Measurements from ENCODE around the gene NRDC.

Gene NRDC, protein sequence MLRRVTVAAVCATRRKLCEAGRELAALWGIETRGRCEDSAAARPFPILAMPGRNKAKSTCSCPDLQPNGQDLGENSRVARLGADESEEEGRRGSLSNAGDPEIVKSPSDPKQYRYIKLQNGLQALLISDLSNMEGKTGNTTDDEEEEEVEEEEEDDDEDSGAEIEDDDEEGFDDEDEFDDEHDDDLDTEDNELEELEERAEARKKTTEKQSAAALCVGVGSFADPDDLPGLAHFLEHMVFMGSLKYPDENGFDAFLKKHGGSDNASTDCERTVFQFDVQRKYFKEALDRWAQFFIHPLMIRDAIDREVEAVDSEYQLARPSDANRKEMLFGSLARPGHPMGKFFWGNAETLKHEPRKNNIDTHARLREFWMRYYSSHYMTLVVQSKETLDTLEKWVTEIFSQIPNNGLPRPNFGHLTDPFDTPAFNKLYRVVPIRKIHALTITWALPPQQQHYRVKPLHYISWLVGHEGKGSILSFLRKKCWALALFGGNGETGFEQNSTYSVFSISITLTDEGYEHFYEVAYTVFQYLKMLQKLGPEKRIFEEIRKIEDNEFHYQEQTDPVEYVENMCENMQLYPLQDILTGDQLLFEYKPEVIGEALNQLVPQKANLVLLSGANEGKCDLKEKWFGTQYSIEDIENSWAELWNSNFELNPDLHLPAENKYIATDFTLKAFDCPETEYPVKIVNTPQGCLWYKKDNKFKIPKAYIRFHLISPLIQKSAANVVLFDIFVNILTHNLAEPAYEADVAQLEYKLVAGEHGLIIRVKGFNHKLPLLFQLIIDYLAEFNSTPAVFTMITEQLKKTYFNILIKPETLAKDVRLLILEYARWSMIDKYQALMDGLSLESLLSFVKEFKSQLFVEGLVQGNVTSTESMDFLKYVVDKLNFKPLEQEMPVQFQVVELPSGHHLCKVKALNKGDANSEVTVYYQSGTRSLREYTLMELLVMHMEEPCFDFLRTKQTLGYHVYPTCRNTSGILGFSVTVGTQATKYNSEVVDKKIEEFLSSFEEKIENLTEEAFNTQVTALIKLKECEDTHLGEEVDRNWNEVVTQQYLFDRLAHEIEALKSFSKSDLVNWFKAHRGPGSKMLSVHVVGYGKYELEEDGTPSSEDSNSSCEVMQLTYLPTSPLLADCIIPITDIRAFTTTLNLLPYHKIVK

DNA sequence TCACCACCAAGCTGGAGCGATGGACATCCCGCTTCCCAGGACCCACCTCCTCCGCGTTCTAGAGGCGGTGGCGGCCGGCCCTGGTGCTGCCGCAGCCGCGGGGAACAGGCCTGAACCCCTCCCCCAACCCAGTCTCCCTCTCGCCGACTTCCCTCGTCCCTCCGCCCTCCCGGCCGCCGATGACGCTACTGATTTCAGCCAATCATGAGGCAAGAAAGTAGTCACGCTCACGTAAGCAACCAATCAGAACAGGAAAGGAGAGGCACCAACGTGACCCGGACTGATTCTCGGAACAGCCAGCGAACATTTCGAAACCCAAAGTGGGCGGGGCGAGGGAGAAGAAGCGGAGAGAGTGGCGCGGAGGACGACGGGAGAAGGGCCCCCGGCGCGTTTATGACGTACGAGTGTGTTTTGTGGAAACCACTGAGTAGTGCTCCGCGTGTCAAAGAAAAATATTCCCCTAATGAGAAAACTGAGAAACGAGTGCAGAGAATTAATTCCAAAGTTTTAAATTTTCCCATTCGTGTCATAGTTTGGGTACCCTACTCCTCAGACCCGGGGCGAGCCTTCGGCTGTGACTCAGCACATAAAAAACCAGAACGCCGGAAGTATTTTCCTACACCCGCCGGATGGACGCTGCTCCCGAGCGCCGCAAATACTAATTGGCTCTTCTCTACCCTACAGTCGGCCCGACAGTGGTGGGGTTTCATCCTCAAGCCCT lies at the start of gene NRDC:
NRDC (minus strand) TSS at position 112 of the 721 bp plus-strand sequence. CDS start 112 bp downstream, outside the sequence.
- DNase-seq, result peak; percentile 97

DNA sequence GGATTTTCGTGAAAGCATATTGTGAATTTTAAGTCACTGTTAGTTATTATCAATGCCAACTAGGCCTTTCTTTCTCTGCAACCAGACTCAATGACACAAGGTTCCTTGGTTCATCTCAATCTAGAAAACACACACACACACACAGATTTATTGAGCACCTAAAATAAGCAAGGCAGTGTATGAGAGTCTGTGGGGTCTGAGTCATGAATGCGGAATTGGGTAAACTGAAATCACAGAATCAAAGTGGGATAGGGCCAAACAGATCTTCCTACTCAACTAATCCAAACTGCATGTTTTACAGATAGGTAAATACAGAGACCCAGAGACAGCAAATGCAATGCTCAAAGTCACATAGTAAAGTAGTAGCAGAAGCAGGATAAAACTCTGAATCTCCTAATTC lies 48.5 kb upstream of the NRDC start:
- DNase-seq, result no peak

DNA sequence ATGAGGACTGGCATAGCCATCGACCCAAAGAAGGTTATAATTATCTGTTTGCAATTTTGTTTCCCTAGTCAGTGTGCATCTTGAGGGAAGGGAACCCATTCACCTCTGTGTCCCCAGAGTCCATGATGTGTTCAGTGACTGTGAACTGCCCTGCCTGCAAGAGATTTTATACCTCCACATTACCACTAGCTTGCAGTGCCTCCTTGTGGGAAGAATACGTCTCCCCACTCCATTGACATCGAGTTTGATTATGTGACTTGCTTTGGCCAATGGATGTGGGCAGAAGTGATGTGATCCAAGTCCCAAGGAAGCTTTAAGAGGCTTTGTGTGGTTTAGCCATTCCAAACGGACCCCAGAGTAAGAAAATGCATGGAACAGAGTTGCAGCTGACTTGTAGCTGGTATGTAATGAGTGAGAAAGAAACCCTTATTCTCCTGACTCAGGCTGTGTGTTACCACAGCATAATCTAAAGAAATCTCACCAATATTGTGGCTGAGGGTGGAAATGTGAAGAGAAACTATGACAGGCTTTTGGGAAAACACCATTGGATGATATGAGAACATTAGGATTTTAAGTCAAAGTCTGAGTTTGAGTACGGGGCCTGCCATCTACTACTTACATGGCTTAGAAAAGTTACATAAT lies 47.8 kb upstream of the NRDC start:
- no peak for DNase-seq

DNA sequence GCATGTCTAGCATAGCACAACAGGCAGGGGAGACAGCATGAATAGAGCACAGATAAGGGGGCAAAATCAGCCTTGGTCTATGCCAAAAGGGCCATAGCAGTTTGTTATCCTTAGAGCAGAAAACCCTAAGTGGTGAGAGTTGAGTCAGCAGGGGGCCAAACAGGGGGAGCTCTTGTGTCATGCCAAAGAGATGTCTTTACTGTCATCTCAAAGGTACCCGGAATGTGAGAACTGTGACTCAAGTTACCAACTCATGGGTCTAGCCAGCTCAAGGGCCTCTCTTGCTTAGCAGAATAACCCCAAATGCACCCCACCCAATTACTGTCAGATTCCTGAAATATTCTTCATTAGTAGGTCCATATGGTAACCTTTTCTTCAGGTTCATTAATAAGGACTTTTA lies 45.9 kb upstream of the NRDC start:
- DNase-seq, result no peak

DNA sequence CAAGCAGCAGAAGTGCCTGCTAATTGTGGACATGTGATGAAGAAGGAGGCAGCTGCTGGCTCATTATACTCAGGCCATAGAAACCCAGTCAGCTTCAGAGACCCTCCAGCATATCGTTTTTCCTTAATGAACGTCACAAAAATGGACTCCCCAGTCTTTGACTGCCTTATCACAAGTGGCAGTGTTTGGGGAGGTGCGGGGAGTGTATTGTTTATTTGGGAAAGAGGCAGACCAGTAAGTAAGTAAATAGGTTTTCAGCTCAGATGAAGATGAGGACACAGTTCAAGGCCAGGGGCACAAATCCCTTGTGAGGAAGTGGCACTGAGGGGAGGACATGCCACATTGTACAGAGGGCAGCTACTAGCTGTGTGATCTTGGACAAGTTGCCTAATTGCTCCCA lies 43.5 kb upstream of the NRDC start:
- no peak for DNase-seq

DNA sequence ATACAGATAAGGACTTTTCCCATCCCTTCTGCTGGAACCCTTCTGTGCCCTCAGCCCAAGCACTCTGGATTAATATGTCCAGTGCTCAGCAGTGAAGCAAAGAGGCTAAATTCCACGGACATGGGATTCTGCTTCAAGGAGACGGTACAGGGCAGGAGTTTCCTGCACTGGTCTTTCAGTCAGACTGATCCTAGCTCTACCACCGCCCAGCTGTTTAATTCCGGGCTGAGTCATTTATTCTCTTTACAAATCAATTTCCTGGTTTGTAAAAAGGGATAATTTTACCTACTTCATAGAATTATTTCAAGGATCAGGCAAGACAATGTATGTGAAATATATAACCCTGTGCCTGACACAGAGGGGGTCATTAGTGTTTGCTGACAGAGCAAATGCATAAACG lies 41.6 kb upstream of the NRDC start:
- DNase-seq, result no peak

DNA sequence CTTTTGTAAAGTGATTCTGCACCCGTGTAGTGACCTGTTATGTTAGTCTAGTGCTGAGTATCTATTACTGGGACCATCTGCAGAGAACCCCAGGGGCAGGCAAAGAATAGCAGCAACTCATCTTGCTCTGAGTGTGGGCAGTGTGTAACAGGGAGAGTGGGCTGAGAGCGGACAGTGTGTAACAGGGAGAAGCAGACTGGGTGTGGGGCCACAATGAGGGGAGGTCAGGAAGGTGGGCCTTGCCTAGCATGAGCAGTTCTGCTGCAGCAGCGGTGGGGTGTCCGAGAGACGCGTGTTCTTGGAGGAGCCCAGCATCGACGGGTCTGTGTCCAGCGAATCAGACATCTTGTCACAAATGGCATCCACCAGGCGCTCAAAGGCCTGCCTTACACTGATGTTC lies 41.2 kb upstream of the NRDC start:
- DNase-seq, result no peak

DNA sequence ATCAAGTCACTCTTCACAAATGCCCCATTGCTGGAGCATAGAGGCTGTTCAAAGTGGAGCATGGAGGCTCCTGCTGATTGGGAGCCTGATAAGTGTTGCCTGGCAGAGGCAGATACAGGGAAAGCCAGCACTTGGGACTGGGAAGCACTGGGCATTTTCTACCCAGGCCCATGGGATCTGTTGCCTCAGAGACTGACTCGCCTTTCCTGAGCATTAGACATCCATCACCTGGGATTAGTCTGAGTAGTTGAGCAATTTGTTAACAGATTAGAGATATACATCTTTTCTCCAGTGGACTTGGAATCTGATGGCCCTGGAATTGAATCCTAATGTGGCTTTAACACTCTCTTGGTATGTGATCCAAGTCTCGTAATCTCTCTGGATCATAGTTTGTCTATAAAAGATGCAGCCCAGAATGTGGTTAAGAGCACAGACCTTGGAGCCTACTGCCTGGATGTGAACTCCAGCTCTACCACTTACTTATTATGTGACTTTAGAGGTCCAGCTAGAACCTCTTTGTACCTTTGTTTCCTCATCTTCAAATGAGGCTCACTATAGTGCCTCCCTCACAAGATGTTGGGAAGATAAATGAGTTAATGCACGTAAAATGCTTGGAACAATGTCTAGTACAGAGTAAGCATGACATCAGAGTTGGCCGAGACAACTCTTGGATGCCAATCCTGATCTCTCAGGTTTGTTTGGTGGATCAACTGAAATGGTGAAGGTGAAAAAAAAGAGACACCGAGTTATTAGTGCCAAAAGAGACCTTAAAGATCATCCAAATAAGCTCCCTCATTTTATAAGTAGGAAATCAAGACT lies 38.3 kb upstream of the NRDC start:
- DNase-seq, result no peak

DNA sequence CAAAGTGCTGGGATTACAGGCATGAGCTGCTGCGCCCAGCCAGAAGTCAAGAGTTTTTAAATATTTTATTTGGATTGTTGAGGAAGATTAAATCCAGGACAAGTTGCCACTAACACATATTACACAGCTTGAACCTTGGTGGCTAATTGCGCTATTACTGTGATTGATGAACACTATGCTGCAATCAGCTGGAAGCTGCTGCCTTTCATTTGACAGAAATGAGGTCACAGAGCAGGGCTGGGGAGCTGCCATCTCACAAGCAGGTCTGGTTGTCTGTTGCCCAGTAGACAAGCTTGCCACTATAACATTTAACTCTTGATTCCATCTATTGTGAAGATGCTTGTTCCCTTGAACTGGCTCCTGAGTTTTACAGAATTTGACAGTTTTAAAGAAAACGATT lies 37.4 kb upstream of the NRDC start:
- DNase-seq, result no peak

DNA sequence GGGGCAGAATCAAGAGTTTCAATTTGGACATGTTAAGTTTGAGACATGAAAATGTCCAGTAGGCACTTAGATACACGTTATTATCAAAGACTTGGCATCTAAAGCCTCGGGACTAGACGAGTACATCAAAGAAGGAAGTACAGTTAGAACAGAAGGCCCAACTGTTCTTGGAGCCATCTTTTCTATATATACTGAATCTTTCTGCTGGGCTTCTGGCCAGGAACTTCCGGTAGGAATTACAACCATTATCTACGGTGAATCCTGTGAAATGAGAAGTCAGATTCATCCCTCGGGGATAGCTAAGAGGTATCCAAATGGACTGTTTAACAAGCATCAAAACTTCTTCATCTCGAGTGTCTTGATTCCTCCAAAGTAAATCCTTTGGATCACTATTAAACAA lies 34.4 kb upstream of the NRDC start:
- DNase-seq, result no peak

DNA sequence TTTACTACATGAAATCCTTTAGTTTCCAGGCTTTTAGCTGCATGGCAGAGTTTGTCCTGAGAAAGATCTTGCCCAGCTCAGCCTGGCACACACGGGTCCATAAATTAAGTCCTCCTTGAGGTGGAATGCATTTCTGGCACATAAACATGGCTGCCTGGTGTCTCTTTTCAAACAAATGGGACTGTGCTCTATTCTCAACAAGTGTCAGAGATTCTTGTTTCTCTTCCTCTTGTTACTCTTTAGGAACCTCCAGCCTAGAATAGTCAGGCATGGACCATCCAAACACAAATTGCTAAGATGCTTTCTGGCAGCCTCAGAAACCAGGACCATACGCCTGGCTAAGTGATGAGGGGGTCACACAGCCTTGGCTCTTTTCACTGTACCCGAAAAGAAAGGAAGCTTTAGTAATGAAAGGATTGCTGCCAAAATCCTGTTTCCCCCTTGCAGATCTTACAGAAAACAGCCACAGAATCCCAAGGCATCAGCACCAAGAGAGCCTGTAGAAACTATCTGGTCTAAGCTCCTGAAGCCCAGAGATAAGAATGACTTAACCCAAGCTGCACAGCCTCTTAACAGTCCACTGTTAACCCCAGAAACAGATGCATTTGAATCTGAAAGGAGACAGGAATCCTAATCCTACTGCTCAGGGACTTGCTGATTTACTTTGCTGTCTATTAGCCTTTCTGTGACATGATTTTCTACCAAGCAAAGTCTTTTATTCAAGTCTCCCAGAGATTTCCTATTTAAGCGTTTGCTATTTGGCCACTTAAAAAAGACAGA lies 31.9 kb upstream of the NRDC start:
- DNase-seq, result no peak

DNA sequence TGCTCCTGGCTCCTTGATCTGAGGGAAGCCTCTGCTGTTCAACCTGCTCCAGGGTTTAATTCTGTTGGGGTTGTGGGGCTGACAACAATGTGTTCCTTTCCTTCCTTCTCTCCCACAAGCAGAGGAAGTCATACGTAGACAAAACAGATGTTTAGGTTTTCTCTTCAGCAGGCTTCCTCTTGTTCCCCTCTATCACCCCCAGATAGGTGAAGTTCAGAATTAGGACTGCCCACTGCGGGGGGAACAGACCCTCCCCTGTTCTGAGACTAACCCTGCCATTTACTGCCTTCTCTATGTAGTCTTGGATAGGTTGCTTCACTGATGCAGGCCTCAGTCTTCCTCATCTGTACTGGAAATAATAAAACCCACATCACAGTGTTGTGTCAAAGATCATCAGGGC lies 30.0 kb upstream of the NRDC start:
- DNase-seq, result no peak

DNA sequence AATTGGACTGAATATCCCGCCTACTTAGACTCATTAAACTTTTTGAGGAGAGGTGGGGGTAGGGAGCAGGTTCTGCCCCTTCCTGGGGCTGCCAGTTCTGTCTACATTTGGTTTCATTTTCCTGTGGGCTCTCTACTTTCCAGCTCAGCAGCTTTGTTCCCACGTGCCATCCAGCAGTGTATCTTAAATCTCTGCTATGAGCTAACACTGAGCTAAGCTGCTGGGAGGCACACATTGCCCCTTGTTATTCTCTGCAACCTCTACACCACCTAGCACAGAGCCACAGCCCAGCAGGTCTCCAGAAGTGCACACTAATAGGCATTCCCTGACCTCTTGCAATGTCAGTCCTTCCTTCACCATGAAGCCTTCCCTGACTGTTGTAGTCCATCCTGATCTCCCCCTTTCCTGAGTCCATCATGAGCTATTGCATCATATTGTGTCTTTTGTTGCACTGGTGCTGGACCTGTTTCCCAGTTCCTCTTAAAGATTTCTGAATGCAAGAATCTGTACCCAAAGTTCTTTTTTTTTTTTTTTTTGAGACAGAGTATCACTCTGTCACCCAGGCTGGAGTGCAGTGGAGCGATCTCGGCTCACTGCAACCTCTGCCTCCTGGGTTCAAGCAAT lies 28.7 kb upstream of the NRDC start:
- no peak for DNase-seq

DNA sequence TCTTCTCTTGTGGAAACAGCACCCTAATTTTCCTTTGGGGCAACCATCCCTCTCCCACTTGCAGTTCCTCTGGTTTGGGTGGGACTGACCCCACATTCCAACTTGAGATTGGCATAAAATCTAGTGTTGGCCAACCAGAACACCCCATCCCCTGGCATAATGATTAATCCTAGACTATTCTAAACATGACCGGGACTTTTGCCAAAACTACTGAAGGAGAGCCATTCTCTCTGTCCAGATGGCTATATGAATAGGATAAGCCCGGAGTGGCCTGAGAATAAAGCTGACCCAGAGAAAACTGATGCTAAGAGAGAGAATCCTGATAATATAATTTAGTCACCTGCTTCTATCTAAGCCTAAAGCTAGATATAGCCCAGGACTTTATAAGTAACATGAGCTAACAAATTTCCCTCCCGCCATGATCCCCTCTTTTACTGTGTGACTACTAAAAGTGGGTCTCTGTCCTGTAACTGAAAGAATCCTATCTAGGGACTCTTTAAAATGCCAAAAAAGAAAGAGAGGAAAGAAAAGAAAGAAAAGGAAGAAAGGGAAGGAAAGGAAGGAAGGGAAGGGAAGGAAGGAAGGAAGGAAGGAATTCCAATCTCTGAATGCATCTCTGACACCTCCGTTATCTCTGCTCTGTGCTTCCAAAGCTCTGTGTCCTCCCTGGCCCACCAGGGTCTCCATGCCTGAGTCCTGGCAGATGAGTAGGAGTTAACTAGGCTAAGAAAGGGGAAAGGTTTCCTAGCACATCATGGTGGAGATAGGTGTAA lies 28.0 kb upstream of the NRDC start:
- no peak for DNase-seq

DNA sequence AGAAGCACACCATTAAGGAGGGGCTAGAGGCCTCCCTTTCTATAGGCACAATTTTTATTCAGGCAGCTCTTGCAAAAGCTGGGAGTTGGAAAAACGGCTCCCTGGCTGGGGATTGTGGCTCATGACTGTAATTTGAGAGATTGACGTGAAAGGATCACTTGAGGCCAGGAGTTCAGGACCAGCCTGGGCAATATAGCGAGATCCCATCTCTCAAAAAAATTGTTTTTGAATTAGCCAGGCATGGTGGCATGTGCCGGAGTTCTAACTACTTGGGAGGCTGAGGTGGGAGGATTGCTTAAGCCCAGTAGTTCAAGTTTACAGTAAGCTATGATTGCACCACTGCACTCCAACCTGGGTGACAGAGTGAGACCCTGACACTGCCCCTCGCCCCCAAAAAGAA lies 23.9 kb upstream of the NRDC start:
- DNase-seq, result no peak

DNA sequence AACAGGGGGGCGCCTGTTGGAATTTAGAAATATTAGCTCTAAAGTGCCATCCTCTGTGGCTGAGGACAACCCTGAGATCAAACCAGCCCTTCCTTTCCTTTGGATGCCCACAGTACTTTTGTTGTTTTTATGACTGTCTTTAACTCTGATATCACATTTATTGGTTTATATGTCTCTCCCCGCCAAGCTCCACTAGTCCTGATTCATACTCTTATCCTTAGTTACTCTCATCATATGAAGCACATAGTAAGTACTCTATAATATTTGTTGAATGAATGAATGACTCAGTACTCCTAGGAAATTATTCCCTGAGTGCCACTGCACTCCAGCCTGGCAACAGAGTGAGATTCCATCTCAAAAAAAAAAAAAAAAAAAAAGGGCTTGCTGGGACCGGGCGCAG lies 22.6 kb upstream of the NRDC start:
- DNase-seq, result no peak

DNA sequence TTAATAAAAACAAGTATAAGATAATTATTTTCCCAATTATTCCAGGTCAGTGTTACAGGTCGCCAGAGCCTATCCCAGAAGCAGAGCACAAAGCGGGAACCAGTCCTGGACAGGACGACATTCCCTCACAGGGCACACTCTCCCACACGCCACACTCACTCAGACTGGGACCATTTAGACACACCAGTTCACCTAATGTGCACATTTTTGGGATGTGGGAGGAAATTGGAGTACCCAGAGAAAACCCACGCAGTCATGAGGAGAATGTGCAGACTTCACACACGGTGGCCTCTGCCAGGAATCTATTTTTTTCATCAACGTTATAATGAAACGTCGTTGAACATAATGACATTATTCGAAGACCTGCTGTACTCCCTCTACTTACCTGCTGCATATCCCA lies 20.5 kb upstream of the NRDC start:
- no peak for DNase-seq

DNA sequence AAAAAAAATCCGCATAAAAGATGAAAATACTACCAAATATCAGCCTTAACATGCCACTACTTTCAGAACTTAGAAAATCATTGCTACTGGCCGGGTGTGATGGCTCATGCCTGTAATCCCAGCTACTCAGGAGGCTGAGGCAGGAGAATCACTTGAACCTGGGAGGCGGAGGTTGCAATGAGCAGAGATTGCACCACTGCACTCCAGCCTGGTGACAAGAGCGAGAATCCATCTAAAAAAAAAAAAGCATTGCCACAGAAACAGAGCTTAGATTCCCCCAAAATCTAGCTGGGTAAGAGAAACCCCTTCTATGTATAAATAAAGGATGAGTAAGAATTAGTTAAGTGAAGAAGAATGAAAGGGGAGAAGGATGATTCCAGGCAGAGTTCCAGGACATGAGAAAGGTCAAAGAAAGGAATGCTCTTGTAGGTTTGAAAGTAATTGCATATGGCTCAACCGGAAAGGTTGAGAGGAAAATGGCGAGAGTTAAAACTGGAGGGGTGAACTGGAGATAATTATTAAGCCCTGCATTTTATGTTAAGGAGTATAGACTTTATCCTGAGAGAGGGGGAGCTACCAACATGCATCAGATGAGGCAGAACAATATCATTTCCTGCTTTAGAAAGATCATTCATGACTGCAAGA lies 19.7 kb upstream of the NRDC start:
- no peak for DNase-seq

DNA sequence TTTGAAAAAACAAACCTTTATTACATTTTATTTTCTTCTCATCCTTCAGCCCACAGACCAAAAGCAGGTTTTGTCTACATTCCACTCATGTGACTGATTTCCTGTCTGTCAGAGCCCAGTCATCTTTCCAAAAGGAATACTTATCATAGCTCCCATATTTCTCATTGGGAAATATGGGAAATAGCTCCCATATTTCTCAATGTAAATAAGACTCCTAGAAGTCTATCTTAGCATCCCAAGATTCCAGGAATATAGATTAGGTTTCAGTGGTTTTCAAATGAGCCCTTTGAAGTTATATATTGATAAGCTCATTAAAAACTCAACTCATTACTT lies 19.1 kb upstream of the NRDC start:
- no peak for DNase-seq
